Fibroblast of the aortic adventitia (primary cell): Measurements from ENCODE around the gene MYRIP. TPM values are rescaled to one million over a fixed set of nuclear protein-coding genes. Genes with fewer than 3 reads are reported as not detected.
"Not testable (repeated sequence)": the region's sequence is repeated elsewhere in the genome, so short reads cannot be mapped to it uniquely, and the experiment has no call there.

Experiments used
- DNase-seq: peaks from one replicate; pipeline ENCODE4 v3.0.0-alpha.2; 2010; ENCODE audit warnings: low read depth
- H3K4me3 ChIP-seq: 2 replicates; pipeline ENCODE4 v1.5.1; 2011; ENCODE audit warnings: low read depth, mild to moderate bottlenecking, control low read depth, low read length, moderate library complexity
- total RNA-seq: library from RNA; depleted of rRNA; stranded (reverse); fragments of >200 nt; gene quantifications from 2 replicates; pipeline ENCODE4 v1.2.3, GENCODE V29; 2012; ENCODE audit warnings: low replicate concordance
- TF ChIP-seq, protein P1 (sequence below): IDR thresholded peaks from 2 replicates; pipeline ENCODE4 v1.5.1; 2011; ENCODE audit warnings: mild to moderate bottlenecking, low read length, control low read depth, inconsistent platforms; ENCODE audit not compliant: insufficient read depth

MYRIP gene
- total RNA-seq, 1 donor: 8.6 TPM

DNA sequence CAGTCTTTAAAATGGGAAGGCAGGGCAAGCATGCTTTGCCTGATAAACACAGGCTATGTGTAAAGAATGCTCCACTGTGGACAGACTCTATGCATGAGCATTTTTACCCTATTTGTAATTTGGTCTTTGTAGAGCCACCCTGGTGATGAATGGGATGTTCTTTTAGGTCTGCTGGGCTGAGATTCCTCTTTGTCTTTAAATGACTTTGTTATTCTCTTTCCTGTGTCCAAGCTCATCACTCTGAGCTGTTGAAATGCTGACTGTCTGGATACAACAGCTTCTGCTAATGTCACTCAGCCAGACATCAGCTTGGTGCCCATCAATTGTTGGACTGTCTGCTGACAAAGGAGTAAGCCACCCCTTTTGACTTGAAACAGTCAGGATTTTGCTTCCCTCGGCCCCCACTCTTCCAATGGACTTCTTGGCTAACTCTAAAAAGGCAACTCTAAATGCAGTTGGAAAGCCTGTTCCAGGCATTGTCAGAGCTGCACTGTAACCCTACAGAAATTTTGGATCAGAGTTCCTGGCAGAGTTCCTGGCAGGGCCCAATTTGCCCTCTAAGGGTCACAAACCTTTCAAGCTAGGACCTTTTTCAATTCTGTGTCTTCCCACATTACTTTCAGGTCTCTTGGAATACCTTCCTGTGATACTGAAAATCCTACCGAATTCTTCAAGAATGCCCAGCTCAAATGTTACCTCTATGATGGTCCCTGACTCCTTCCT is 459.6 kb downstream of the MYRIP start:
- no peak for DNase-seq
- TF ChIP-seq, protein P1, sequence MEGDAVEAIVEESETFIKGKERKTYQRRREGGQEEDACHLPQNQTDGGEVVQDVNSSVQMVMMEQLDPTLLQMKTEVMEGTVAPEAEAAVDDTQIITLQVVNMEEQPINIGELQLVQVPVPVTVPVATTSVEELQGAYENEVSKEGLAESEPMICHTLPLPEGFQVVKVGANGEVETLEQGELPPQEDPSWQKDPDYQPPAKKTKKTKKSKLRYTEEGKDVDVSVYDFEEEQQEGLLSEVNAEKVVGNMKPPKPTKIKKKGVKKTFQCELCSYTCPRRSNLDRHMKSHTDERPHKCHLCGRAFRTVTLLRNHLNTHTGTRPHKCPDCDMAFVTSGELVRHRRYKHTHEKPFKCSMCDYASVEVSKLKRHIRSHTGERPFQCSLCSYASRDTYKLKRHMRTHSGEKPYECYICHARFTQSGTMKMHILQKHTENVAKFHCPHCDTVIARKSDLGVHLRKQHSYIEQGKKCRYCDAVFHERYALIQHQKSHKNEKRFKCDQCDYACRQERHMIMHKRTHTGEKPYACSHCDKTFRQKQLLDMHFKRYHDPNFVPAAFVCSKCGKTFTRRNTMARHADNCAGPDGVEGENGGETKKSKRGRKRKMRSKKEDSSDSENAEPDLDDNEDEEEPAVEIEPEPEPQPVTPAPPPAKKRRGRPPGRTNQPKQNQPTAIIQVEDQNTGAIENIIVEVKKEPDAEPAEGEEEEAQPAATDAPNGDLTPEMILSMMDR: no peak
- H3K4me3 ChIP-seq: no peak overlapping the region

DNA sequence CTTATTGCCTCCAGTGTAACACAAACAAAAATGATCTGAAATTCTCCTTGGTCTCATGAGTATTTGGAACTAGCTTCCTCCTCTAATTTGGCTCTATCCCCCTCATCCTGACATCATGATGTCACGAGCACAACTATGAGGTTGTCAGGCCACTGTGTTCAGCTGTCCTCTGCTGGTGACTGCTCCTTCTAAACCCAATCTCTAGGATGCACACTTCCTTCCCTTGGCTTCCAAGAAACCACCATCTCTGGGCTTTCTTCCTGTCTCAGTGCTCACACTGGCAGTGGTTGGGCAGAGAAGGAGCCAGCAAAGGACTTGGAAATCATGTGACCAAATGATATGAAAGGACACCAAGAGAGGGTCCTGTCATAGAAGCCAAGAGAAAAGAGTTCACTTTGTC is 469.4 kb downstream of the MYRIP start:
- no peak for DNase-seq
- TF ChIP-seq, protein P1: no peak

DNA sequence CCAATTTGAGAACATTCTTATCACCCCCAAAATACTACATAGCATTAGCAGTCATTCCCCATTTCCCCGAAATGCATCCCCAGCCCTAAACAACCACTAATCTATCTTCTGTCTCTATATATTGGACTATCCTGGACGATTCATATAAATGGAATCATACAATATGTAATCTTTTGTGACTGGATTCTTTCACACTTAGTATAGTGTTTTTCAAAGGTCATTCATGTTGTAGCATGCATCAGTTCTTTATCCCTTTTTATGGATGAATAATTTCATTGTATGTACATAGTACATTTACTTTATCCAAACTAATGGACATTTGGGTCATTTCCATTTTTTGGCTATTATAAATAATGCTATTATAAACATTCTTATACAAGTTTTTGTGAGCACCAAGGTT is 472.6 kb downstream of the MYRIP start:
- no peak for DNase-seq
- TF ChIP-seq, protein P1: no peak
- H3K4me3 ChIP-seq: no peak overlapping the region

More for the DNA sequence above, 469.4 kb downstream of the MYRIP start:
- H3K4me3 ChIP-seq: no peak overlapping the region

DNA sequence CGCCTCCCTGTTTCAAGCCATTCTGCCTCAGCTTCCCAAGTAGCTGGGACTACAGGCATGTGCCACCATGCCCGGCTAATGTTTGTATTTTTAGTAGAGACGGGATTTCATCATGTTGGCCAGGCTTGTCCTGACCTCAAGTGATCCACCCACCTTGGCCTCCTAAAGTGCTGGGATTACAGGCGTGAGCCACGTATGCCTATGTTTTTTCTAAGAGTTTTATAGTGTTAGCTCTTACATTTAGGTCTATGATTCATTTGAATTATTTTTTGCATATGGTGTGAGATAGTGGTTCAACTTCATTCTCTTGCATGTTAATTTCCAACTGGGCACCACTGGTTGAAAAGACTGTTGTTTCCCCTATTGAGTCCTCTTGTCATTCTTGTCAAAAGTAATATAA is 473.6 kb downstream of the MYRIP start:
- H3K4me3 ChIP-seq, DNase-seq: not testable (repeated sequence)

DNA sequence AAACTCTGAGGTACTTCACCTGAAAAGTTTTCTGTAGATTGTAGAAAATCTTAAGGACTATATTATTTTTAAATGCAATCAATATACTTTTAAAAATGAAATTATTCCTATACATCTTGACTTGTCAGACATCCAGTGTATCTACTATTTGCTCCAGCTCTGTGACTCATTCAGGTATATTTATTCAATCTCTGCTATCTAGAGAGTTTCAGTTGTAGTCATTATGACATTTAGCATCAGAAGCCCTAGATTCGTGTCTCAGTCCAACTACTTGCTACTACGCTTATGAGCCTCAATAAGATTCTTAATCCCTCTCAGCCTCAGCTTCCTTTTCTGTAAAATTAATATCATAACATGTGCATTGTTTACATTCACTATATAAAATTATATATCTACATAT is 477.8 kb downstream of the MYRIP start:
- TF ChIP-seq, protein P1: no peak
- H3K4me3 ChIP-seq: no peak overlapping the region
- no peak for DNase-seq

DNA sequence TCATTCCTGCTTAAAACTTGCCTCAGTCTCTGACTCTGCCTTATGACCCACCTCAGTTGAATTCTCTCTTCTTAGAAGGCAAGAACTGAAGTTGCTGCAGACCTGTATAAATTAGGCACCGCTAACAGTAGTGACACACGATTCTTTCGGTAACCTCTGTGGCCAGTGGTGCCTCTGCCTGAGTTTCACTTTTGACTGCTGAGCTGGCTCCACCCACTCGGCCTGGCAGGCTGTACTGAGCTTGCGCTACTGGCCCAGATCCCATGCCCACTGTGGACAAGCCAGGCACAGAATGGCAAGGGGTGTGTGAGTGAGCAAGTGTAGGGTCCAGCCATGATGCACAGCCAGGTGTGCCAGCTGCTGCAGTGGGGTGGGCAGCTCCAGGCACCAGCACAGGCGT is 481.0 kb downstream of the MYRIP start:
- H3K4me3 ChIP-seq: no peak overlapping the region
- DNase-seq: no peak
- TF ChIP-seq, protein P1: no peak

DNA sequence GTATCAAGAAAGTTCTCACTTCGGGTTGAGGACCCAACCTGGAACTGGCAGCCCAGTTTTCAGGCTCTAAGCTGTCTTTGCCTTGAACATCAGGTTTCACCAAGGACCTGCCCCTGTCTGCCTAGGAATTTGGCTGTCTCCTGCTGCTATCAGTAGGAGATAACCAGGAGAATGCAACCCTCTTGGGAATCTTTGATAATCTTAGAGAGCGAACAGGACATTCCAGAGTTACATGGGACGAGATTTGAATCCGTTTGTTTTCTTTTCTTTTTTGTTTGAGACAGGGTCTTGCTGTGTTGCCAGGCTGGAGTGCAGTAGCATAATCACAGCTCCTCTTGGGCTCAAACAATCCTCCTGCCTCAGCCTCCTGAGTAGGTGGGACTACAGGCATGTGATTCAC is 482.1 kb downstream of the MYRIP start:
- H3K4me3 ChIP-seq: no peak overlapping the region
- TF ChIP-seq, protein P1: no peak
- DNase-seq: no peak
